ENCODE data around the gene DHRSX. TPM values are rescaled to one million over a fixed set of nuclear protein-coding genes. Genes with fewer than 3 reads are reported as not detected.

The DHRSX gene
- total and polyA plus RNA-seq, 9 of the 15 experiments (the other 6 are each of a cell fraction or from before 2014, with no cell fraction given): 0.59 to 11.0 (median 6.2) TPM

- Histone ChIP-seq H4K20me1 (replicated peaks; ENCODE audit: control insufficient read depth, insufficient read depth, low read length) (no peaks in the 10 kb centered on the region), H2AFZ (ENCODE audit: low read depth, low read length) (no peak overlapping the region), H3K9ac (ENCODE audit: insufficient read depth in 1 of 2, low read depth in 2 of 2, low read length in 2 of 2) (no peak overlapping the region), H3K4me2 (ENCODE audit: insufficient read depth, low read length) (no peak overlapping the region), H3K4me3 (no peak overlapping the region), H3K27ac (ENCODE audit: extremely low read depth, low read depth, low read length) (no peak overlapping the region), H3K27me3 (ENCODE audit: control insufficient read depth in 2 of 2, insufficient read depth in 2 of 2, low read length in 2 of 2) (no peaks in the 10 kb centered on the region), H3K4me1 (replicated peaks in 1 of 2; ENCODE audit: control insufficient read depth in 2 of 2, insufficient read depth in 2 of 2, low read length in 2 of 2) (peaks cover 0 to 4% of the 10 kb centered on the region in 2 experiments; a peak in 2 of 5 replicates), H3K36me3 (ENCODE audit: control insufficient read depth, insufficient read depth, low read length) (no peaks in the 10 kb centered on the region), H3K9me1 (ENCODE audit: control insufficient read depth, insufficient read depth, low read length) (no peaks in the 10 kb centered on the region), H3K79me2 (ENCODE audit: control insufficient read depth, insufficient read depth, low read length) (no peaks in the 10 kb centered on the region), H3K9me3 (replicated peaks; ENCODE audit: control insufficient read depth, insufficient read depth, low read depth, low read length) (0 out of 2 replicates have a peak, but pooled peaks cover 2% of the 10 kb centered on the region)
- intact Hi-C loops (cut with micrococcal nuclease): no loop called here
- FAIRE-seq (no peak), ATAC-seq (no peak), DNase-seq (ENCODE audit: extremely low read depth in 1 of 4, low spot score in 3 of 4) (no peak)
- WGBS (ENCODE audit: insufficient coverage, low coverage, missing lambda C conversion rate): 76% methylated on average over 4 of the region's 5 CpGs
- in situ Hi-C loops (cut with MboI): no loop called here
- ChIA-PET CTCF (ENCODE audit: low intra/inter-chr PET ratio) (no interaction called here), POLR2A (no interaction called here)
- BruUV-seq (replicated peaks): no TSS peak
- peak; percentile 76 for TF ChIP-seq RBM25 (IDR thresholded peaks at IDR 0.05; ENCODE audit: low read depth, low read length, severe bottlenecking)
- no peak for TF ChIP-seq IRF9 (tag; IDR thresholded peaks at IDR 0.05)
- no peak for TF ChIP-seq RERE (CRISPR knock-in tag; IDR thresholded peaks at IDR 0.05; ENCODE audit: borderline replicate concordance)
- peak; percentile 98 for TF ChIP-seq ZNF134 (CRISPR knock-in tag; conservative IDR thresholded peaks at IDR 0.05)
- TF ChIP-seq ZNF175 (CRISPR knock-in tag; IDR thresholded peaks at IDR 0.05; ENCODE audit: low read depth): no peak
- TF ChIP-seq EWSR1 (IDR thresholded peaks at IDR 0.05; ENCODE audit: borderline replicate concordance, low read depth, partially characterized antibody): no peak
- TF ChIP-seq SNRNP70 (optimal IDR thresholded peaks at IDR 0.05; ENCODE audit: low read depth, low read length): no peak
- no peak for TF ChIP-seq HCFC1 (IDR thresholded peaks at IDR 0.05; ENCODE audit: low read depth, low read length)
- TF ChIP-seq ZNF75A (CRISPR knock-in tag; IDR thresholded peaks at IDR 0.05): no peak
- TF ChIP-seq HMG20B (CRISPR knock-in tag; IDR thresholded peaks at IDR 0.05): no peak
- TF ChIP-seq ZNF609 (CRISPR knock-in tag; IDR thresholded peaks at IDR 0.05; ENCODE audit: borderline replicate concordance): no peak
- no peak for TF ChIP-seq MYNN (IDR thresholded peaks at IDR 0.05)
- TF ChIP-seq MYNN (CRISPR knock-in tag; IDR thresholded peaks at IDR 0.05): no peak
Measured at GRCh38 chrX:2441466-2441865, 59.3 kb downstream of the DHRSX start.
